NCI-H2029 treated with DMSO at 0.1 percent for 48 hours (cell line): Measurements from ENCODE around the gene HCRTR1.

ENCODE experiments used
- DNase-seq: peaks from one replicate; lab custom pipeline; 2025; lab: John Stamatoyannopoulos, UW

Gene HCRTR1

DNA sequence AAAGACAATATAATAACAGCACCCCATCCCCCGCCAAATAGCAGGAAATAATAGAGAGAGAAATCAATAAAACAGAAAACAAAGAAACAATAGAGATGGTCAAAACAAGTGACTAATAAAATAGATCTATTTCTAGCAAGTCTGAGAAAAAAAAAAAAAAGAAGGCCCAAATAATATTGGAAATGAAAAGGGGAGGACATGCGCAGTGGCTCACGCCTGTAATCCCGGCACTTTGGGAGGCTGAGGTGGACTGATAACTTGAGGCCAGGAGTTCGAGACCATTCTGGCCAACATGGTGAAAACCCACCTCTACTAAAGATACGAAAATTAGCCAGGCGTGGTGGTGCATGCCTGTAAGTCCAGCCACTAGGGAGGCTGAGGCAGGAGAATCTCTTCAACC, 18.5 kb upstream of the HCRTR1 start:
- DNase-seq = no peak

DNA sequence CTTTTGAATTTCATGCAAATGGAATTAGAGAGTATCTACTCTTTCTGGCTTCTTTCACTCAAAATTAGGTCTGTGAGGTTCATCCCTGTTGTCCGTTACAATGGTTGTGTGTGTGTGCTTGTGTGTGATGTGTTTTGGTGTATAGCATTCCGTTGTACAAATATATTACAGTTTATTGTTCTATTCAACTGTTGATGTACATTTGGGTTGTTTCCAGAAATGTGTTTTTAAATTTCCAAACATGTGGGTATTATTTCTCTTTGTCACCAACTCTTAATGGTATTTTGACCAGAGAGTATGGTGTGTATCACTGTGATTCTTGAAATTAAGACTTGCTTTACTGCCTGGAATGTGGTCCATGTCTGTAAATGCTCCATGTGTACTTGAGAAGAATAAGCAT, 16.8 kb upstream of the HCRTR1 start:
- no peak for DNase-seq

DNA sequence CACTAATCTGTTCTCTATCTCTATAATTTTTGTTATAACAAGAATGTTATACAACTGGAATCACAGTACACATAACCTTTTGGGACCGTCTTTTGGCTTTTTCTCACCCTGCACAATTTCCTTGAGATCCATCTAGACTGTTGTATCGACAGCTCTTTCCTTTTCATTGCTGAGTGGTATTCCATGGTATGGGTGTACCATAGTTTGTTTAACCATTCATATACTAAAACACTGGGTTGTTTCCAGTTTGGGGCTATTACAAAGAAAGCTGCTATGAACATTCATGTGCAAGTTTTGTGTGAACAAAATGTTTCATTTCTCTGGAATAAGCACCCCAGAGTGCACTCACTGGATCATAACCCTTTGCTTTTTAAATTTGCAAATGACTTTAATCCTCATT, 15.4 kb upstream of the HCRTR1 start:
- DNase-seq = no peak

DNA sequence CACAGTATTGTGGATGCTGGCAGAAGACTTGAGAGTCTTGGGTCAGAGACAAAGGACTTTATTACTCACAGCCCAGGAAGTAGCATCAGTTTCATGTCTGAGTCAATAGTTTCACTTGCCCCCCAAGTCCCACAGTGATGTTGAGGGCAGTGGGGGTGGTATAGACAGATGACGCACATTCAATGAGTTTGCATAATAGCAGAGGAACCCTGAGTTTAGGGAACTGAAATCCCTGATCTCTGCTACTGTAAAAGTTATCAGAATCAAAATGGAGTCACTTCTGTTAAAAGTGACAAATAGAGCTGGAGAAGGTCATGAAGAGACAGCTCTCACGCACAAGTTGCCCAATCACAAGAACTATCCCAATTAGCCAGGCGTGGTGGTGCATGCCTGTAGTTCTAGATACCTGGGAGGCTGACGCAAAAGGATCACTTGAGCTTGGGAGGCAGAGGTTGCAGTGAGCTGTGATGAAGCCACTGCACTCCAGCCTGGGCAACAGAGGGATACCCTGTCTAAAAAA, 11.5 kb upstream of the HCRTR1 start:
- no peak for DNase-seq

DNA sequence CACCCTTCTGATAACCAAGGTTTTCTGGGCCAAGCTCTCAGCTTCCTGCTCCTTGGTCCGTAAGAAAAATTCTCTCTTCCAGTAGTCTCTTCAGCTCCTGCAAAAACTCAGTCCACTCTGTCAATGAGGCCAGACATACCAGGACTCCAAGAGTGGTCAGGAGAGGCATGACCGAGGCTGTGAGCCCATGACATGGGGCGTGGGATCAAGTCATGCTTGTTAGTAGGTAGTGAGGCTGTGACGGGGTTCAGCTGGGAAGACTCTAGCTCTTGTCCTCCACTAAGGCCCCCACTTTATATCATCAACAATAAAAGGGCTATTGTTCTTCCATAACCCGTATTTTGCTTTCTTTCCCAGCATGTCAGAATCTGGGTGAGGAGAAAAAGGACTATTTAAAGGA, 10.1 kb upstream of the HCRTR1 start:
- no peak for DNase-seq

DNA sequence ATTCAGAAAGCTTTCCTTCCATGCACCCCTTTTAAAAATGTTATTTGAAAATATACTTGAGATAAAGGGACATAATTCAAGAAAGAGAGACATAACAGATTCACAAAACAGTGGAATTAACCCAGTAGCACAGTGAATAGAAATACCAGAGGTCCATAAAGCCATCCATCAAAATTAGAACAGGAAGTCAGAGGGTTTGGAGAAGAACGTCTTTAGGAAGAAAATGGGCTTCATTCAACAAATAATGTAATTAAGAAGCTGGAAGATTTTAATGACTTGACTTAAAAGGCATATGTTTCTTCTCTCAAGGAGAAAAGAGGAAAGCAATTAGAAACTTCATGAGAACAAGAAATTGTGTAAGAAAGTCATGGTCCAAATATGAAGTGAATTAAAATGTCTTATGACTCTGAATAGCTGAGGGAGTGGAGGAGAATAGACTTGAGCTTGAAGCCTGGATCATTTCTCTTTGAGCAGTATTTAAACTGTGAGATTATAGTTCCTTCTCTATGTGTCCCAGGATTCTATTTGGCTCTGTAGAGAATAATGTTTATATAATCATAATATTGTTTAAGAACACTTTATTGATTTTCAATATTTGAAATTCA, 7.9 kb upstream of the HCRTR1 start:
- no peak for DNase-seq

DNA sequence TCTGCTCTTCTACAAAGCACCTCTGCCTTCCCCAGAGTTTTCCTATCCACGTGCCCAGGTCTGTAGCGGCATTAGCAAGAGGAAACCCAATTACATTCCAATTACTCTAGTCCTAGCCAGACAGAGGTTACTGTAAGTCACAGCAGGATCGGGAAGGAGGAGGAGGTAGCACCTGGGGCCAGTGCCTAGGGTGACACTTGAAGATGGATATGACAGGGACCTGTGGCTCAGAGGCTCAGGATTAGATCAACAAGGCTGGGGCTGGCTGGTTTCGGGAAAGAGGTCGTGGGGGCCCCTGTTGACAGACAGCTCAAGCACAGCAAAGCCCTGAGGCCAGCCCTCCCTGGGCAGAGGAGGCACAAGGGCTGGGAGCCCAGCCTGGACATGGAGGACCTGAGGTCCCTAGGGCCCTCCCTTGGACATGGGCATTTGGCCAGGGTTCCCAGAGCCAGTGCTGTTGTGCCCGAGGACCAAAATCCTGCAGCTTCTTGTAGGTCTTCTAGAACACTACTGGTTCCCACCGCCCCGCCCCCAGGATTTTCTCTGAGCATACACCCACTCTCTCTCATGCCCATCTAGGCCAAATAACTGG, 3.0 kb upstream of the HCRTR1 start:
- DNase-seq = no peak

DNA sequence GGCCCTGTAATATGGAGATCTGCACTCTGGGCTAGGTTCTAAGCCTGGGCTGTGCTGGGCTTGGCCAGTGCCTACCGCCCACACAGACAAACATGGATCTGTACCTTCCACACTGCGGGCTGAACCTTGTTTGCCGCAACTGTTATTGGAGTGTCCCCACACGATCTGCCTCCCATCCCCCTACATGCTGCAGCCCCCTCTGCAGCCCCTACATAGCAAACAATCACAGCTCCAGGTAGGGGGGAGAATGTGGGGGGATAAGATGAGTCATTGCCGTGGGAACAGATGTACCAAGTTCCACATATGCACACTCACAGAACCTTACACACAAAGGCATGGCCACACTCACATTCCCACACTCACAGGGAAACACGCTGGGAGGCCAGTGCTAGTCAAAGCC, 2.1 kb upstream of the HCRTR1 start:
- no peak for DNase-seq

DNA sequence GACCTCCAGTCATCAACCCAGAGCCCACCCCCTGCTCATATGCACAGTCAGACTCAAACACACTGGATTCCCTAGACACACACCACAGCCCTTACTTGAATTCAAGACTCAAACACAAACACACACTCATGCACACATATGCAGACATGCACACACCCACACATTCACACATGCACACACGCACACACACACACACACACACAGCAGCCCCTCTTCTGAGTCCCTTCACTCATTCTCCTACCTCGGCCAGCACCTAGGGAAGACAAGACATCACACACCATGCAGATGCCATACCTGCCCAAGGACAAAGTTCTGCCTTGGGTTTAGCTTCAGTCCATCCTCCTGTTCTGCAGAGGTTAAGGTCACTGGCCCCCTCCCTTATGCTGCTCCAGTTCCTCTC, 1.6 kb upstream of the HCRTR1 start:
- no peak for DNase-seq

DNA sequence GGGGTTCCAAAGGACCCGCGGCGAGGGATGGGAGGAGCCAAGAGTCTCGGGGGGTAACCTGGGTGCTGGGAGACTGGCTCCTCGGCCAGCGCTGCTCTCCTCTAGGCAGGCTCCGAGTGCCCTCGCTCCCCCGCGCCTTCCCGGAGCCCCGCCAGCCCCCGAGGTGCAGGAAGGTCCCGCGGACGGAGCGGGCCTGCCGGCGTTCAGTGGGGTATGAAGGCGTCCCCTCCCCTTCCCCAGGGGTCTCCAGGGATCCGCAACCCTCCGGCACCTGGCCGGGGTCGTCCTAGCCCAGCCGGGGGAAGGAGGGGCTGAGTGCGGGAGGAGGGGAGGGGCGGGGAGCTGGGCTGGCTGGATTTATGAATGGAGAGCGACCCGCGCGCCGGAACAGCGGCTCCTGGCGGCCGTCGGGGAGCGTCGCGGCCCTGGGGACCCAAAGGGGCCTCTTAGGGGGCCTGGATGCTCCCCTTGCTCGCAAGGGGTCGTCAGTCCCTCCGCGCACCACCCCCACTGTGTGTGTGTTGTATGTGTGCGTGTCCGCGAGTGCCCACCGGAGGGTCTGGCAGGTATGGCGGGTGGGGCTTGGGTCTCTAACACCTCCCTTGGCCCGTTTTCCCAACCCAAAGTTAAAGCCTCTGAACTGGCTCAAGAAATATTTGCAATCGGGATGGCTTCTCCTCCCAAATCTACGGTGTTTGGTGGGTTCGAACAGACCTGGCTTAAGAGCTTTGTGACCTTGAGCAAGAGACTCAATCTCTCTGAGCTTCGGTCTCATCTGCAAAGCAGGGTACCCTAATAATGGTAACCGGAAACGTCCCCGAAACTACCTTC, 642 bp downstream of the HCRTR1 start:
- DNase-seq = no peak

DNA sequence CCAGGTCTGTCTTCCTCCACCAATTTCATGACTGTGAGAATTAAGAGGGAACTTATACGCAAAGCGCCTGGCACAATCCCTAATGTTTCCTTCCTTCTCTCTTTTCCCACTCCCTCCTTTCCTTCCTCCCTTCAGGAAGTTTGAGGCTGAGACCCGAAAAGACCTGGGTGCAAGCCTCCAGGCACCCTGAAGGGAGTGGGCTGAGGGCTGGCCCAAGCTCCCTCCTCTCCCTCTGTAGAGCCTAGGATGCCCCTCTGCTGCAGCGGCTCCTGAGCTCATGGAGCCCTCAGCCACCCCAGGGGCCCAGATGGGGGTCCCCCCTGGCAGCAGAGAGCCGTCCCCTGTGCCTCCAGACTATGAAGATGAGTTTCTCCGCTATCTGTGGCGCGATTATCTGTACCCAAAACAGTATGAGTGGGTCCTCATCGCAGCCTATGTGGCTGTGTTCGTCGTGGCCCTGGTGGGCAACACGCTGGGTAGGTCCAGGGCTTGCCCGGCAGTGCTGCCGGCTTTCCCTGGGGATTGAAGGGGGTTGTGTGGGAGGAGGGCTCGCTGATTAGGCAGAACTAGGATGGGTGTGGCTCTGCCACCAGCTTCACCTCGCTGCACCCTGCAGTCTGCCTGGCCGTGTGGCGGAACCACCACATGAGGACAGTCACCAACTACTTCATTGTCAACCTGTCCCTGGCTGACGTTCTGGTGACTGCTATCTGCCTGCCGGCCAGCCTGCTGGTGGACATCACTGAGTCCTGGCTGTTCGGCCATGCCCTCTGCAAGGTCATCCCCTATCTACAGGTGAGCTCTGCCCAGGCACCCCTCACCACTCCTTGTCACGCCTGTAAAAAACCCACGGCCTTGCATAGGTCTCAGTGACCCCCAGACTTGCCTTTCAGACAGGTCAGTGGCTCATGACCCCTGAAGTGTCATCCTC, 1.7 kb downstream of the HCRTR1 start:
- DNase-seq = no peak

DNA sequence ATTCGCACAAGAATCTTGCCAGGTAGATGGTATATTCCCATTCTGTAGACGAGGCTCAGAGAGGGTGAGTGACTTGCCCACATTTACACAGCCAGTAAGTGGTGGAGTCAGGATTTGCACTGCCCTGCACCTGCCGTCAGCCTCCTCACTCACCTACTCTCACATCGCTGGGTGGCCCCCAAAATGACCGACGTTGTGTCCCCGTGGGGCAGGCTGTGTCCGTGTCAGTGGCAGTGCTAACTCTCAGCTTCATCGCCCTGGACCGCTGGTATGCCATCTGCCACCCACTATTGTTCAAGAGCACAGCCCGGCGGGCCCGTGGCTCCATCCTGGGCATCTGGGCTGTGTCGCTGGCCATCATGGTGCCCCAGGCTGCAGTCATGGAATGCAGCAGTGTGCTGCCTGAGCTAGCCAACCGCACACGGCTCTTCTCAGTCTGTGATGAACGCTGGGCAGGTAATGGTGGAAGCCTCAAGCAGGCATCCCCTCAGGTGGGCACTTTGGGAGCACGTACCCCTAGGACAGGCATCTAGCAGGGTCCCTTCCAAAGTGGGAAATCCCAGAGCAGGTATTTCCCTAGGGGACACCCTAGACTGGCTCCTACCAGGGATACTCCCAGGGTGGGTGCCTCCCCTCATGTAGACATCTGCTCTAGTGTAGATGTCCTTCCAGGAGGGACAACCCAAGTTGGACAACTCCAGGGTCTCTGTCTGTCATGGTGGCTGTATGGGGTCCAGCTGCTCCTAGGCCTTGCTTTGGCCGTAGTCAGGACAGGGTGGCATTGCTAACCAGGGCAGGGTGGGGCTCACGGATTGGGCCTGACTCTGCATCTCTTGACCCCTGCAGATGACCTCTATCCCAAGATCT, 3.4 kb downstream of the HCRTR1 start:
- DNase-seq = no peak

DNA sequence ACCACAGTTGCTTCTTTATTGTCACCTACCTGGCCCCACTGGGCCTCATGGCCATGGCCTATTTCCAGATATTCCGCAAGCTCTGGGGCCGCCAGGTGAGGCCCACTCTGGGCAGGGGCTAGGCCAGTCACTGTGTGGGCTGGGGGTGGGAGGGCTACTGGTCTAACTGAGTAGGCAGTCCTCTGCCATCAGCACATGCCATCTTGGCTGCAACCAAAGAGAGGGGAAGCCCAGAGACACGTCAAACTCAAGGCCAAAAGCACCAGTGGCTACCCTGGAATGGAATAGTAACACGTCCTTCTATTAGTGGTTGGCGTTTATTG, 4.0 kb downstream of the HCRTR1 start:
- no peak for DNase-seq

DNA sequence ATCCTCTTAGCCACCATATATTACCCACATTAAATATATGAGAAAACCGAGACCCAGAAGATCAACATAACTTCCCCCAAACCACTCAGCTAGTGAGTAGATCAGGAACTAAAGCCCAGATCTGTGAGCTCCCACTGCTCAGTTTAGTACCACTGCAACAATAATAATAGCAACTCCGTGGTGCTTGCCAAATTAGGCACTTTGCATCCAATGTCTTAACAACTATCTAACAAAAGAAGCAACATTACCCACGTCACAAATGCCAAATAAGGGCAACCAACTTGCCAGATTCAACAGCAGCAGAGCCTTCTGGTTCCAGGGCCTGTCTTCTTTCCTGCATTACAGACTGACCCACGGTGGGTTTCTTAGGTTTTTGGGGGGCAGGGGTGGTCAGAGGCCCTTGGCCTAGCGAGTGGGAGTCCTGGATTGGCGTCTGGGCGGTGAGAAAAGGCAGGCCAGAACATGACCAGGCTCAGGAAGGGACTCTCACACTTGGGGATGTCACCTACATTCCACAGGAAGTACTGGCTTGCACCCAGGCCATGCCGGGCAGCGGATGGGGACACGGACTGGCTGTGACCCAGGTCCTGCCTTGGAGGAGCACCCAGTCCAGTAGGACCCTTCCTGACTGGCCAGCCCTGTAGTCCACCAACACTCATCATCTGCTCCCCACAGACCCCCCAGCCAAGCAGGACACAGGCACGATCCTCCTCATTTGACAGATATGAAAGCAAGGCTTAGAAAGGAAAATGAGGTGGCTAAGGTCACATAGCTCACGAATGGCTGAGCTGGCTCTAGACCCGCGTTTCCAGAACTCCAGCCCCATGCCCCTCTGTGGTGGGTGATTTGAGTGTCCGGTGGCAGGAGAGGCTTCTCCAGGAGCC, 4.6 kb downstream of the HCRTR1 start:
- DNase-seq = no peak

DNA sequence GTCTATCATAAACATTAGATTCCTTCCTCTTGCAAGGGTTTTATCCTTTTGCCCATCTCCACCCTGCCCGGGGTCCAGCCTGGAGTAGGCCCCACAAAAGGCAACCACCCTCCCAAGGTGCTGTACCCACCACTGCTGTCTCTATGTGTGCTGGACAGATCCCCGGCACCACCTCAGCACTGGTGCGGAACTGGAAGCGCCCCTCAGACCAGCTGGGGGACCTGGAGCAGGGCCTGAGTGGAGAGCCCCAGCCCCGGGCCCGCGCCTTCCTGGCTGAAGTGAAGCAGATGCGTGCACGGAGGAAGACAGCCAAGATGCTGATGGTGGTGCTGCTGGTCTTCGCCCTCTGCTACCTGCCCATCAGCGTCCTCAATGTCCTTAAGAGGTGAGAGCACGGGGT, 5.9 kb downstream of the HCRTR1 start:
- DNase-seq = no peak

DNA sequence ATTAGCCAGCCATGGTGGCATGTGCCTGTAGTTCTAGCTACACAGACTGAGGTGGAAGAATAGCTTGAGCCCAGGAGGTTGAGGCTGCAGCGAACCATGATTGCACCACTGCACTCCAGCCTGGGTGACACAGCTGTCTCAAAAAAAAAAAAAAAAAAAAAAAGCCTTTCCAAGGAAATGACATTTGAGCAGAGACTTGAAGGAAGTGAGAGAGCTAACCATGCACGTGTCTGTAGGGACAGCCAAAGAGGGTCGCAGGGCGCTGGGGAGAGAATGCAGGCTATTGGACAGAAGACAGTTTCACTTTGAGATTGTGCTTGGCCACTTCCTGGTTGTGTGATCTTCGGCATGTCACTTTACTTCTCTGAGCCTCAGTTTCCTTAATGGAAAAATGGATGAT, 6.8 kb downstream of the HCRTR1 start:
- DNase-seq = no peak

DNA sequence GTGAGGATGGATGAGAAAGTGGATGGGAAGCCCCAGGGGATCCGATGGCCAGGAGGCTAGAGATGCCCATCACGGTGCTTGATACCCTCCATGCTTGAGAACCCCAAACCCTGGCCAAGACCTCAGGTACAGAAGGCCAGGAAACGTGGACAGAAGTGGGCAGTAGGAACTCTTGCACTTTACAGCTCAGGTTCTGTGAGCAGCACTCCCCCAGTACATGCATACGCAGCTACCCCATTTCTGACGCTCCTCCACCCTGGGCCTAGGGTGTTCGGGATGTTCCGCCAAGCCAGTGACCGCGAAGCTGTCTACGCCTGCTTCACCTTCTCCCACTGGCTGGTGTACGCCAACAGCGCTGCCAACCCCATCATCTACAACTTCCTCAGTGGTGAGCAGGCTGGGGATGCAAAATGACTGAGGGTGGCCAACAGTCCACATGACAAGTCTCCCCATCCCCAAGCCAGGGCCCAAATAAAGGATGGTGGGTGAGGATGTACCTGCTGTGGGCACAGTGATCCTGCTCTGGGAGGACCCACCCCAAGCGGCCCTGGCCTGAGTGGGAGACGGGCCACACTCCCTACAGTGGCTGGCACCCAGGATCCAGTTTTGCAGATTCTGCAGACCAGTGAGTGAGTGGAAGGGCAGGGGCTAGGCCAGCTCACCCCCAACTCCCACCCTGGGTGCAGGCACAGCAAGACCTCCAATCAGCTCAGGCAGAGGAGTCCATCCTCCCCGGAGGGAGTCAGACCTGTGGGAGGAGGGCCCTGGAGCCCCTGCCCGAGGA, 7.4 kb downstream of the HCRTR1 start:
- no peak for DNase-seq

DNA sequence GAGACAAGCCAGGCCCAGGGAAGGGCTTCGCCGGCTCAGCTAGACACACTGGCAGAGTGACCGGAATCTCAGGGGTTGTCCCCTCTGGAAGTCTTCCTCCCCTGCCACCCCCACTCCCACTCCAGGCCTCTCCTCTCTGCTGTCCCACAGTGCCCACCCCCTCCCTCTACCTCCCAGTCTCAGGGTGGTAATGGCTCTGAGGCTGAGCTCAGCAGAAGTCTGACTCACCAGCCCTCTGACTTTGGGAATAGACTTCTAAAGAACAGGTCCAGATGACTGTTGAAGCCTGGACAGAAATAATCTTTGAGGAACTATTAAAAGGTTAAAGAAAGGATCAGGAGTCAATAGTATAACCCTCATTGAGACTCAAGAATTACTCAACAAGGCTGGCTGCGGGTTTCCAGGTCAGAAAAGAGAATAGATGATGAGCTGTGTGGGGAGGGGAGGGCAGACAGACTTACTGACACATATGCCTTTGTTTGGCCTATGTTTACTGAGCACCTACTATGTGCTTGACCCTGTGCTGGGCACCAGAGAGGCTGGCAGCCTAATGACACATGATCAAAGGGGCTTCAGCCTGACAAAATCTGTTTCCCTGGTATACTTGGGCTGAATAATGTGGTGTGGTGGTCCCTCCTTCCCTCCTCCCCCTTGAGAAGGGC, 8.2 kb downstream of the HCRTR1 start:
- DNase-seq = no peak
